K562 (cell line): ENCODE results near the gene TOX2. TPM values are rescaled to one million over a fixed set of nuclear protein-coding genes. Genes with fewer than 3 reads are reported as not detected.
A peak's percentile ranks its signal among the peaks of the same experiment; 100 is the strongest.

Experiments
- ATAC-seq: fragments of 200-7000 bp; cut with Tn5 transposase; 3 replicates; pipeline ENCODE4 v1.9.1; 2020; ENCODE audit warnings: moderate library complexity
- BruUV-seq: library from RNA; stranded (reverse); fragments of 400-500 nt; replicated peaks from 2 replicates; lab custom pipeline; 2021; lab: Mats Ljungman, UMichigan
- CTCF ChIA-PET: fragments of 300-600 bp; formaldehyde crosslinking; extraction: SDS; loops from one replicate; lab custom pipeline; 2021; ENCODE audit warnings: low intra/inter-chr PET ratio; lab: Yijun Ruan, JAX
- POLR2A ChIA-PET: fragments of 300-600, 350-650 bp; sonication (Branson Sonifier 250); formaldehyde crosslinking; extraction: SDS; loops from one replicate; lab custom pipeline; 2021; ENCODE audit warnings: antibody characterized with exemption, inconsistent platforms; lab: Yijun Ruan, JAX
- DNase-seq, 4 experiments: peaks; one replicate each; pipeline versions ENCODE4 v3.0.0 to v3.0.0-alpha.2; 2011 to 2018; ENCODE audit warnings: low spot score in 3 of 4, mixed read lengths in 3 of 4; ENCODE audit errors: extremely low read depth in 1 of 4
- FAIRE-seq: peaks from 2 replicates; lab custom pipeline; 2011; peaks lifted over from hg19 to GRCh38; lab: Jason Lieb, UNC
- H2AFZ ChIP-seq: 2 replicates; pipeline ENCODE4 v1.6.0; 2011; ENCODE audit warnings: low read depth, low read length, control low read depth, inconsistent platforms
- H3K27ac ChIP-seq: fragments of 200-600 bp; 3 replicates; pipeline ENCODE4 v1.8.0; 2011; ENCODE audit warnings: low read depth, mild to moderate bottlenecking, control low read depth, inconsistent platforms, low read length, moderate library complexity, mixed read lengths; ENCODE audit errors: extremely low read depth
- H3K27me3 ChIP-seq, 2 experiments: fragments of 300-600 bp in 1 of 2; 2 replicates in 1 of 2; 3 replicates in 1 of 2; pipeline versions ENCODE4 v1.6.0 to v1.8.0; 2011; ENCODE audit warnings: inconsistent platforms in 2 of 2, low read length in 2 of 2, mild to moderate bottlenecking in 1 of 2, mixed read lengths in 1 of 2, moderate library complexity in 1 of 2; ENCODE audit not compliant: control insufficient read depth in 2 of 2, insufficient read depth in 2 of 2
- H3K36me3 ChIP-seq: fragments of 300-600 bp; 3 replicates; pipeline ENCODE4 v1.8.0; 2011; ENCODE audit warnings: mild to moderate bottlenecking, low read length, inconsistent platforms; ENCODE audit not compliant: control insufficient read depth, insufficient read depth
- H3K4me1 ChIP-seq, 2 experiments: fragments of 200-600 bp in 1 of 2; replicated peaks in 1 of 2; 2 replicates in 1 of 2; 3 replicates in 1 of 2; pipeline versions ENCODE4 v1.5.1 to v1.8.0; 2011; ENCODE audit warnings: inconsistent platforms in 2 of 2, low read length in 2 of 2, mild to moderate bottlenecking in 1 of 2, mixed read lengths in 1 of 2, moderate library complexity in 1 of 2; ENCODE audit not compliant: control insufficient read depth in 2 of 2, insufficient read depth in 2 of 2
- H3K4me2 ChIP-seq: 2 replicates; pipeline ENCODE4 v1.6.1; 2011; ENCODE audit warnings: low read length, control low read depth, inconsistent platforms, mixed read lengths; ENCODE audit not compliant: insufficient read depth
- H3K4me3 ChIP-seq: fragments of 200-600 bp; sonication (generic), shearing (Covaris generic); 2 replicates; pipeline ENCODE4 v1.5.1; 2016; ENCODE audit warnings: control low read depth, inconsistent platforms
- H3K79me2 ChIP-seq: fragments of 200-600 bp; 3 replicates; pipeline ENCODE4 v1.8.0; 2011; ENCODE audit warnings: low read length, inconsistent platforms; ENCODE audit not compliant: control insufficient read depth, insufficient read depth
- H3K9ac ChIP-seq, 2 experiments: 2 replicates each; pipeline versions ENCODE4 v1.6.0 to v1.6.1; 2011; ENCODE audit warnings: low read depth in 2 of 2, low read length in 2 of 2, control low read depth in 1 of 2, inconsistent platforms in 1 of 2, mild to moderate bottlenecking in 1 of 2, mixed read lengths in 1 of 2; ENCODE audit not compliant: insufficient read depth in 1 of 2
- H3K9me1 ChIP-seq: one replicate; pipeline ENCODE4 v1.6.0; 2011; ENCODE audit warnings: inconsistent platforms, mild to moderate bottlenecking, low read length, moderate library complexity; ENCODE audit not compliant: control insufficient read depth, insufficient read depth
- H3K9me3 ChIP-seq: replicated peaks from 2 replicates; pipeline ENCODE4 v1.5.1; 2011; ENCODE audit warnings: low read depth, low read length, inconsistent platforms; ENCODE audit not compliant: control insufficient read depth, insufficient read depth
- H4K20me1 ChIP-seq: replicated peaks from 2 replicates; pipeline ENCODE4 v1.6.1; 2011; ENCODE audit warnings: low read length, inconsistent platforms, mixed read lengths; ENCODE audit not compliant: control insufficient read depth, insufficient read depth
- ADNP ChIP-seq: fragments of 200-800 bp; sonication (Bioruptor generic); IDR thresholded peaks from 2 replicates; pipeline ENCODE4 v1.6.1; 2016; ENCODE audit warnings: missing genetic modification characterization, missing compliant biosample characterization
- BCOR ChIP-seq: fragments of 450-650 bp; IDR thresholded peaks from 2 replicates; pipeline ENCODE4 v1.6.1; 2016
- BHLHE40 ChIP-seq: IDR thresholded peaks from 2 replicates; pipeline ENCODE4 v1.6.1; 2011; ENCODE audit warnings: low read length, improper control_type of control experiment
- CHD4 ChIP-seq: fragments of 200-600 bp; sonication (generic); IDR thresholded peaks from 3 replicates; pipeline ENCODE4 v1.6.1; 2012; ENCODE audit warnings: low read depth, mild to moderate bottlenecking, mixed read lengths, low read length, inconsistent platforms; ENCODE audit not compliant: insufficient read depth, insufficient replicate concordance, poor library complexity, severe bottlenecking
- HLTF ChIP-seq: fragments of 450-650 bp; IDR thresholded peaks from 2 replicates; pipeline ENCODE4 v1.6.1; 2016
- HNRNPUL1 ChIP-seq: fragments of 200-400 bp; formaldehyde crosslinking; IDR thresholded peaks from 2 replicates; pipeline ENCODE4 v1.6.1; 2017; ENCODE audit warnings: low read length
- JUND ChIP-seq, 2 experiments: IDR thresholded peaks; 2 replicates in 1 of 2; 3 replicates in 1 of 2; pipeline ENCODE4 v1.6.1; 2011; ENCODE audit warnings: borderline replicate concordance in 2 of 2, low read depth in 2 of 2, low read length in 2 of 2, improper control_type of control experiment in 1 of 2, missing biosample characterization in 1 of 2, missing genetic modification characterization in 1 of 2, missing genetic modification reagents in 1 of 2
- RBM15 ChIP-seq: fragments of 200-400 bp; formaldehyde crosslinking; IDR thresholded peaks from 2 replicates; pipeline ENCODE4 v1.6.1; 2018; ENCODE audit warnings: mild to moderate bottlenecking, low read length, moderate library complexity; ENCODE audit not compliant: insufficient read depth
- RBM25 ChIP-seq: fragments of 200-400 bp; formaldehyde crosslinking; IDR thresholded peaks from 2 replicates; pipeline ENCODE4 v1.6.1; 2018; ENCODE audit warnings: low read length, low read depth, moderate library complexity; ENCODE audit not compliant: severe bottlenecking
- XRCC3 ChIP-seq: fragments of 450-650 bp; IDR thresholded peaks from 2 replicates; pipeline ENCODE4 v1.6.1; 2017; ENCODE audit warnings: mild to moderate bottlenecking, moderate library complexity
- ZNF584 ChIP-seq: fragments of 200-800 bp; sonication (Bioruptor generic); IDR thresholded peaks from 2 replicates; pipeline ENCODE4 v1.6.1; 2016; ENCODE audit warnings: low read depth, mild to moderate bottlenecking, missing genetic modification characterization, missing compliant biosample characterization
- WGBS: fragments of 100-300 bp; shearing (Covaris generic); methylation state at CpG from one replicate; pipeline ENCODE4 v1.1.6; 2016; ENCODE audit warnings: low coverage, mixed read lengths; ENCODE audit not compliant: insufficient coverage; ENCODE audit errors: missing lambda C conversion rate; 5-methylcytosine and 5-hydroxymethylcytosine counted together
- in situ Hi-C: fragments of 300-500 bp; cut with MboI; formaldehyde crosslinking; loops from 4 replicates; pipeline ENCODE4 v1.15.0; 2018; ENCODE audit warnings: inconsistent platforms, mixed read lengths
- intact Hi-C: fragments of 100-400 bp; cut with micrococcal nuclease; formaldehyde crosslinking; loops from 2 replicates; pipeline ENCODE4 v1.14.2; 2022
- polyA plus RNA-seq, 8 experiments: library from polyadenylated mRNA; depleted of rRNA in 4 of 8; stranded (reverse) in 5 of 8; unstranded in 3 of 8; fragments of >200 nt; fragmentation: Nextera tagmentation in 2 of 8; fragmentation: Illumina TruSeq in 1 of 8; extraction: Ambion mirVana in 2 of 8; extraction: Trizol in 1 of 8; gene quantifications; 2 replicates each; pipeline versions ENCODE4 v1.2.1 to v1.2.3, GENCODE V29; 2011 to 2014; ENCODE audit warnings: inconsistent platforms in 1 of 8, missing spikeins in 1 of 8
- total RNA-seq, 7 experiments: library from RNA; depleted of rRNA in 6 of 7; stranded (reverse); fragments of >200 nt in 6 of 7; fragmentation: Illumina TruSeq in 2 of 7; extraction: Trizol in 2 of 7; gene quantifications; 2 replicates each; pipeline versions ENCODE4 v1.2.1 to v1.2.3, GENCODE V29; 2011 to 2021; ENCODE audit warnings: low replicate concordance in 1 of 7
- TF ChIP-seq, protein P1 (sequence below): sonication (generic); formaldehyde crosslinking; IDR thresholded peaks from 2 replicates; pipeline ENCODE4 v1.8.1; 2023; ENCODE audit warnings: mild to moderate bottlenecking, missing genetic modification reagents, moderate library complexity

Gene TOX2
- total and polyA plus RNA-seq, 9 of the 15 experiments (the other 6 are each of a cell fraction or from before 2014, with no cell fraction given): not detected

- TF ChIP-seq HLTF (no peak), ZNF584 (CRISPR knock-in tag) (0 out of 2 replicates have a peak, but pooled peaks have one; percentile 9), HNRNPUL1 (no peak), JUND (IDR thresholded peaks at IDR 0.05; ENCODE audit: borderline replicate concordance, low read depth, low read length) (0 out of 2 replicates have a peak, but pooled peaks have one; percentile 12), JUND (tag; IDR thresholded peaks at IDR 0.05; ENCODE audit: borderline replicate concordance, low read depth, low read length) (no peak), XRCC3 (no peak), BHLHE40 (no peak; the same call in 1 of the 2 replicates)
- TF ChIP-seq, all 486 proteins: peak for 6
Observed at GRCh38 chr20:43963233-43963632, 48.6 kb downstream of the TOX2 start (continued).

- Histone ChIP-seq H4K20me1 (no peaks in the 10 kb centered on the region), H3K9me1 (no peaks in the 10 kb centered on the region), H2AFZ (no peak overlapping the region), H3K4me1 (peaks cover 0 to 7% of the 10 kb centered on the region in 2 experiments; a peak in 3 of 5 replicates), H3K36me3 (no peaks in the 10 kb centered on the region), H3K27ac (no peak overlapping the region)
- no TSS peak for BruUV-seq
- TF ChIP-seq RBM25 (peak; percentile 85), CHD4 (peak; percentile 83), BCOR (peak; percentile 70; the same call in 1 of the 2 replicates), RBM15 (no peak), ADNP (tag) (peak; percentile 73)
- TF ChIP-seq, protein P1, sequence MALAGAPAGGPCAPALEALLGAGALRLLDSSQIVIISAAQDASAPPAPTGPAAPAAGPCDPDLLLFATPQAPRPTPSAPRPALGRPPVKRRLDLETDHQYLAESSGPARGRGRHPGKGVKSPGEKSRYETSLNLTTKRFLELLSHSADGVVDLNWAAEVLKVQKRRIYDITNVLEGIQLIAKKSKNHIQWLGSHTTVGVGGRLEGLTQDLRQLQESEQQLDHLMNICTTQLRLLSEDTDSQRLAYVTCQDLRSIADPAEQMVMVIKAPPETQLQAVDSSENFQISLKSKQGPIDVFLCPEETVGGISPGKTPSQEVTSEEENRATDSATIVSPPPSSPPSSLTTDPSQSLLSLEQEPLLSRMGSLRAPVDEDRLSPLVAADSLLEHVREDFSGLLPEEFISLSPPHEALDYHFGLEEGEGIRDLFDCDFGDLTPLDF (CRISPR knock-in tag): no peak
- TF ChIP-seq, all 486 proteins: peak for 4
- in situ Hi-C loops: no loop called here
- FAIRE-seq (no peak), ATAC-seq (no peak), DNase-seq (no peak)
- CTCF ChIA-PET: no interaction called here
- WGBS: 2% methylated on average over 10 of the region's 10 CpGs
- Histone ChIP-seq H3K4me3 (no peak overlapping the region), H3K9ac (no peak overlapping the region), H3K27me3 (peaks cover 3 to 38% of the 10 kb centered on the region in 2 experiments; a peak in 3 of 5 replicates), H3K79me2 (no peaks in the 10 kb centered on the region), H3K4me2 (no peak overlapping the region), H3K9me3 (no peaks in the 10 kb centered on the region)
- POLR2A ChIA-PET: interaction anchor here (0.9 kb wide), 1 partner anchor 22 kb away, joined by 6 read pairs; no protein-coding TSS in a partner anchor
- intact Hi-C loops: no loop called here
Observed at GRCh38 chr20:43963872-43964791, 49.5 kb downstream of the TOX2 start.
